NCI-H2196 treated with DMSO at 0.1 percent for 48 hours (cell line): ENCODE data around the gene PKIB.
"Not testable (repeated sequence)": the region's sequence is repeated elsewhere in the genome, so short reads cannot be mapped to it uniquely, and the experiment has no call there.

Source experiments
- DNase-seq: peaks from one replicate; lab custom pipeline; 2025; ENCODE audit not compliant: unreplicated experiment; lab: John Stamatoyannopoulos, UW

Gene PKIB, protein sequence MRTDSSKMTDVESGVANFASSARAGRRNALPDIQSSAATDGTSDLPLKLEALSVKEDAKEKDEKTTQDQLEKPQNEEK

DNA sequence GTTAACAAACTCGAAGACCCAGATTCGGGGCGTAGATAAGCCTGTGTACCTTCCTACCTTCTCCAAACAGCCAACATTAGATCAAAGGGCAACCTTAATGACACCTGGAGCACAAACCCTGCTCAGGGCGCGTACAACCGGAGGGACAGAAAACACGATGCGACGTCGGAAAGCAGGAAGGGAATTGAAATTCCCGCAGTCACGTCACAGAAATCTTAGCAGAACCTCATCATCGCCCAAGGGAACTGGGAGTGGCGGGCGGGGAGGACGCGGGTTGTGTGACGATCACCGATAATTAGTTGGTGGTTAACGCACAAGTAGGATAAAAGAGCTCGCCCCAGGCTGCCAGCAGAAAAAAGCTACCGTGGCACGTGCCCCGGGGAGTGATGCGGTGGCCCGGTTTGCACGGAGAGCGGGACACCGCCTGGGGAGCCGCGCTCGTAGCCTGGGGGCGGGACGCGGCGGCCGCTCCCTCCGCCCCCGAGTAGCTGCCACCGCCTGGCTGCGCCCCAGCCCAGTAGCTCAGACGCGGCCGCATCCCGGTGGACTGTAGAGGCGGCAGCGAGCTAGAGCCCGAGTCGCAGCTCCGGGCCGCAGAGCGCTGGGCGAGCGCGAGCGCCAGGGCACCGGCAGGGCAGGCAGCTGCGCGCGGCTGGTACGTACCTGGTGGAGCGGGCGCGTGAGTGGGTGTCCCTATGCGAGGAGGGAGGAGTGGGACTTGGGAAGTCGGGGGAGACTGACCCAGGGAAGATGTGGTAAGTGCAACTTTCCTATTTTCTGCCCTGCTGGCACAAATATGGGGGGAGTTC, at the start of gene PKIB:
TSS of gene PKIB (plus strand) at position 525 of the 809 bp plus-strand sequence. CDS start 107,390 bp downstream, outside the sequence.
- DNase-seq, result peak; percentile 66

GRCh38 chr6:122563364-122564052, 46.7 kb upstream of the PKIB start:
- no peak for DNase-seq

DNA sequence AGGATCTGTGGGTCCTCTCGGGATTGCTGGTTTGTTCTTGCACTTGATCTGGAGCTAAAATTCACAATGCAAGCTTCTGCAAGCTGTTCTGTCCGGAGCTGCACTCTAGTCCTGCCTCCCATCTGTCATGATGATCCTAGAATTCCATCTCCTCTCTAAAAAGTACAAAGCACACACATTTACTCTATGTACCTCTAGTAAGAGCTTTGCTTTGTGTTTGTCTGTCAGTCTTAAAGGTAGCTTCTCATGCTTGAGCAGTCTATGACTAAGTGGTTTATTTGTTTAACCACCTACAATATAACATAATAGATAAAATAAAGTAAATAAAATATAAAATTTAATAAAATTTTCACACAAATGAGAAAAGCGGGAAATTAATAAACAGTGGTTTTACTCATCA, 46.0 kb upstream of the PKIB start:
- DNase-seq, result no peak

GRCh38 chr6:122565708-122566107, 44.5 kb upstream of the PKIB start:
- no peak for DNase-seq

GRCh38 chr6:122567034-122567433, 43.2 kb upstream of the PKIB start:
- no peak for DNase-seq

DNA sequence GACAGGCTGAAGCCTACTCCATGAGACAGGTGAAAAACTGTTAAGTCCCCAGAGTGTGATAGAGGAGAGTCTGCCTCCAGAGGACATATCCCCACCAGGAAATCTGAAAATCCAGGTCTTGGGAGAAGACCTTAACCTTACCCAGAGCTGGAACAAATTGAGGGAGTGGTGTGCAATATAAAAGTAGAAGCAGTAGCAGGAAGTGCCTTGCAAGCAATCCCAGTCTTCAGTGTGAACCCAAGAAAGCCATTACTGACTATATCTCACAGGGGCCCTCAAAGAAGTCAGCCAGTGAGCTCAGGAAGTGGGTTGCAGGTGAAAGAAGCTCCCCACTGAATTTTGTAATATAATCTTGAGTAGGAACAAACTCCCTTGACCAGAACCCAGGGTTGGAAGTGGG, 41.9 kb upstream of the PKIB start:
- DNase-seq, result no peak

GRCh38 chr6:122568797-122569221, 41.4 kb upstream of the PKIB start:
- no peak for DNase-seq

DNA sequence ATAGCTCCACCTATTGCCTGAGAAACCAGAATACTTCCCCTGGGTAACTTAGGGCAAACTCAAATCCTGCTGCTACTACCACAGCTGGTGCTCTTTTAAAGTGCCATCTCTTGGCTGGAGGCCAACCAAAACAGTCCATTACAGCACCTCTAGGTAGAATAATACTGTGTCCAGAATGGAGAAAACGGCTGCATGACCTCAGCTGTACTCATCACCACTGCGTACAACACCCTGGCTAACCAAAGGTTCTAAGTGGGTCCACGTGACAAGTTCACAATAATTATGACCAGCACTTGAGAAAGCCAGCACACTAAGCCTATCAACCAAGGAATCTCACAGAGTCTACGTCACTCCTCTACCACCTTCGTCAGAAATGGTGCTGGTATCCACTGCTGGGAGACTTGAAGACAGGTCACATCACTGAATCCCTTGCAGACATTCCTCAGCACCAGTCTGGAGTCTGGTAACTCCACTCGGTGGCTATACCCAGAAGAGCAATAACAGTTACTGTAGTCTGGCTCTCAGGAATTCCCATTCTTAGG, 40.9 kb upstream of the PKIB start:
- no peak for DNase-seq

GRCh38 chr6:122571888-122572287, 38.3 kb upstream of the PKIB start:
- DNase-seq, result no peak

DNA sequence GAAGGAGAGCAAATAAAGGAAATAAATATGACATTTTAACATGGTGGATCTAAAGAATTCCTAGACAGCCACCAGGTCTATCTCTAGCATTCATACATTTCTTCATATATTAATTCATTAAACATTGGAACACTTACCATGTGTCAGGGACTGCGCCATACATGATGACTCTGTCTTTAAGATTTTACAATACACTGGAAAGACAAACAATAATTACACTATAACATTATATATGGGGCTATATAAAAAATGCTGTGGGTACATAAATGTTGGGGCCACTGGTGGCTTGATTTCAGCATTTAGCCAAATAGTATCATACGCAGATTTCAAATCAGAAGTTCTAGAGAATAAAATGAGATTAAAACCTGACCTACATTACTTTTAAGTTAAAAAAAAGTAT, 33.3 kb upstream of the PKIB start:
- no peak for DNase-seq

- no peak for DNase-seq
Measured at GRCh38 chr6:122578961-122579360, 31.2 kb upstream of the PKIB start.

DNA sequence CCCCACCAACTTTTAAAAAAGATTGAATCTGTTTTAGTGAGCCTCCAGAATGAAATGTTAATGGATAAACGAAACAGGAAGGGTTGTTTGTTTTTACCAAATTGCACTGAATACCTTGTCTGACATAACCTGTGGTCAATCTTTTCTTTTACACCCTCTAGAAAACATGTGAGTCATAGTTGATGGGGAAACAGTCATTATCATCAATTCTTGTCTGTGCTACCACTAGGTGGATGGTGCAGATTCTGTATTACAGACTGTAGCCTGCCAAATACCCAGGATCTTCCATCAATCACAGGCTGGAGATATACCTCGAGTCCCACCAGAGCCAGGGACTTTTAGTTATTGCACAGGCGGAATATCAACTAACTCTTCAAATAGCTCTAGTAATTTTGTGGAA, 29.5 kb upstream of the PKIB start:
- DNase-seq, result no peak

- DNase-seq, result no peak
Measured at GRCh38 chr6:122589115-122589514, 21.1 kb upstream of the PKIB start.

- DNase-seq, result not testable (repeated sequence)
Measured at GRCh38 chr6:122598295-122598694, 11.9 kb upstream of the PKIB start.

DNA sequence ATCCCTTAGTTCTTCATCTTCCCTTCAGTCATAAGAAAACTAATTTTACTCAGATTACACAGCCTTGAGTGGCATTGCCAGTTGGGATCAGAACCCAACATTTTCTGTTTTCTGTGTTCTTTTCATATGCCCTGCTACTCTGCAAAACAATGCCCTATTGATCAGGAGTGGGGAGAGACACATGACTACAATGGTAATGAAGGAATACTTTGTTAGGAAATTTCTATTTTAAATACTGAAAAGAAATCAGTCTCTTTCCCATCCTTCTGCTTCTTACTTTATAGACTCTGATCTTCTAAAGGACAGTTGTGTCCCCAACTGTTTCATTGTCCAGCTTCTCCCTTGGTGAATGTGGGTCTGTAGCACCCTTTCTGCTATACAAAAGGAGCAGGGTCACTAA, 5.5 kb upstream of the PKIB start:
- no peak for DNase-seq

GRCh38 chr6:122610690-122611455, 668 bp downstream of the PKIB start:
- DNase-seq, result no peak

GRCh38 chr6:122612838-122613237, 2.6 kb downstream of the PKIB start:
- no peak for DNase-seq

DNA sequence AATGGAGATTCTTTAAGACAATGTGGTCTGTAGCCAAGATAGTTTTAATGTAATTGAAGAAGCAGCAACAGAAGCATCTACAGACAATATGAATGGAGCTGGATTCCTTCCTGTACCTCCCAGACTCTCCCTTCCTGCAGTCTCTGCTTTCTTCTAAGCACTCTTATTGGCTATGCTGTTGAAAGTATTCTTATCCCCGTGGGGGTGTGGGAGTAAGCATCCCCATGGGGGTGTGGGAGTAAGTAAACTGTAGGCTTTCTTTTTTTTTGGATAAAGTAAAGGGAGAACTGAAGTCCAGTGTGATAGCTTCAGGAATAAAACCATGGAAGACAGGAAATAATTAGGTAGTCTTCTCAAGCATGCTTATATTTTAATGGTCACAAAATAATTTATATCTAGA, 4.1 kb downstream of the PKIB start:
- DNase-seq, result no peak

DNA sequence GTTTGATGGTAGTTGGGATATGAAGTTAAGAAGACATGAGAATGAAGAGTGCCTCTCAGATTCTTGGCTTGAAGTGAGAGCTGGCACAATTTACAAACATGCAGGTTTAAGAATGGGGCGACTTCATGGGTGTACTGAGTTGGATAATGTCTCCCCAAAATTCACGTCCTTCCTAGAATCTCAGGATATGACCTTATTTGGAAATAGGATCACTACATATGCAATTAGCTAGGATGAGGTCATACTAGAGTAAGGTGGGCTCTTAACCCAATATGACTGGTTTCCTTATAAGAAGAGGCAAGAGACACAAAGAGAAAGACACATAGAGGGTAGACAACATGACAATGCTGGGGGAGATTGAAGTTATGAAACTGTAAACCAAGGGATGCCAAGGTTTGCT, 5.2 kb downstream of the PKIB start:
- no peak for DNase-seq

DNA sequence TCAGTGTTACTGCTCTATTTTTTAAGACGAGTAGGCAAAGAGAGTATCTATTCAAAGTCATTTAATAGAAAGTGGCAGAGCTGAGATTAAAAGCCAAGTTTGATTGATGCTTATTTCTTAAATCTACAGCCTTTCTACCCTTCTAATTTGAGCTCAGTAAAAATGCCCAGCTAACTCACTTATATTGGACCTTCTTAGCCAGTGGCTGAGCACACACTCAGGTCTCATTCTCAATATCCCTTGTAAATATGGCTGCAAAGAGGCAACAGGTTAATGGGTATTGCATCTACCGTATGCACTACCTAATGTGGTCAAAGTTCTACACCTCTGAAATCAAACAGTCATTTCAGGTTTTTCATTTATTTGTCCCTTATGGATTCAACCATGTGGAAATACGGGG, 6.7 kb downstream of the PKIB start:
- no peak for DNase-seq

DNA sequence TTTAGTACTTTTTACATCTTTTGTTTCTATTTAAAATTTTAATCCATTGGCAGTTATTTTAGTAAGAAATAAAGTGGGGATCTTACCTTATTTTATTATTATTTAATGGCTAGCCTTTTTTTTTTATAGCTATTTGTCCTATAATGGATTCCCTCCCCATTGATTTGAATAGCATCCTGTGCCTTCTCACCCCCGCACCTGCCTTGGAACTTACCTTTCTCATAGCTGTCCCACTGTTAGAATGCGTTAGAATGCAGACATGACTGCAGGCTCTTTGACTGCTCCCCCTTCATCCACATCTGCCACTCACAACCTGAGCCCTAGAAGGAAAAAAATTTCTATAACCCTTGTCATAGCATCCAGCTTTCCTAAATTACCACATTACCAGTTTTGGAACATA, 9.1 kb downstream of the PKIB start:
- no peak for DNase-seq
